Stimulated activated effector memory CD8-positive, alpha-beta T cell treated with anti-CD3 and anti-CD28 coated beads, Interleukin-12 subunit alpha, Interleukin-12 subunit beta, amount 100 ng/mL, for 72 hours (primary cell): Measurements from ENCODE around the gene DAPK2.
"Not testable (repeated sequence)": the region's sequence is repeated elsewhere in the genome, so short reads cannot be mapped to it uniquely, and the experiment has no call there.

ENCODE experiments used
- ATAC-seq: fragments of 150-1000 bp; cut with Tn5 transposase; 2 replicates; pipeline ENCODE4 v1.10.0; 2021
- DNase-seq, 2 donors: peaks; one replicate each; pipeline ENCODE4 v3.0.0; 2021 to 2022; ENCODE audit warnings: low spot score in 2 of 2
- H3K27ac Mint-ChIP-seq: one replicate; pipeline ENCODE4 v1.8.0; 2022; ENCODE audit warnings: mild to moderate bottlenecking, mixed read lengths
- H3K36me3 Mint-ChIP-seq: one replicate; pipeline ENCODE4 v1.8.0; 2022; ENCODE audit warnings: mild to moderate bottlenecking, mixed read lengths
- H3K4me1 Mint-ChIP-seq: one replicate; pipeline ENCODE4 v1.8.0; 2022; ENCODE audit warnings: mixed read lengths
- H3K4me3 Mint-ChIP-seq: one replicate; pipeline ENCODE4 v1.8.0; 2022; ENCODE audit warnings: mild to moderate bottlenecking, mixed read lengths
- H3K9me3 Mint-ChIP-seq: one replicate; pipeline ENCODE4 v1.8.0; 2022; ENCODE audit warnings: mixed read lengths

The DAPK2 gene

DNA sequence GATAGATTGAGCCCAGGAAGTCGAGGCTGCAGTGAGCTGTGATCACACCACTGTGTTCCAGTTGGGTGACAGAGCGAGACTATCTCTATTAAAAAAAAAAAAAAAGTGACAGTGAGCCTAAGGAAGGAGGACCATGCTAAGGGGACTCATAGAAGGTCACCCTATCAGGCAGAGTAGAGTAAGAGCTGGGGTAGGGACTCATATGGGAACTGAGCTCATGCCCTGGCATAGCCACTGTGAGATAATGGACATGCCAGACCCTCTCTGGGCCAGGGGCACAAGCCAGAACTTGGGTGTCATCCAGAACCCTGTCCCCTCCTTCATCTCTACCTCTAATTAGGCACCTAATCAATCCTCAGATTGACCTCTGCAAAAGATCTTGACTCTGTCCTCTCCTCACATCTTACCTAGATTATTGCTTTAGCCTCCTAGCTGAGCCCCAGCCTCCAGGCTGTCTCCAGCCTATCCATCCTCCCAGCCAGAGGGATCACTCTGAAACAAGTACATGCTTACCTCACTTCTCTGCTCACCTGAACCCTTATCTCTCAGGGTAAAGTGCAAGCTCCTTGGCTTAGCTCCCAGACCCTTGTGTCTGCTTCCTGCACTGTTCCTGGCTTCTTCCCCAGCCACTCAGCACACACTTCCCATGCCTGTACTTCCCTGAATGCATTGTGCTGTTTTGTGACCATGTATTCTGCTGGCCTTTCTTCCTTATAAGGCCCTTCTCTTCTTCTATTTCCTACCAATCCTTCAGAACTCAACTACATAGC, 76.4 kb downstream of the DAPK2 start:
- ATAC-seq (no peak), DNase-seq (no peak)
- Mint-ChIP-seq H3K36me3 (no peaks in the 10 kb centered on the region), H3K9me3 (no peaks in the 10 kb centered on the region), H3K27ac (peak overlapping the region; percentile 93), H3K4me1 (peaks cover 54% of the 10 kb centered on the region), H3K4me3 (peak overlapping the region; percentile 61)

DNA sequence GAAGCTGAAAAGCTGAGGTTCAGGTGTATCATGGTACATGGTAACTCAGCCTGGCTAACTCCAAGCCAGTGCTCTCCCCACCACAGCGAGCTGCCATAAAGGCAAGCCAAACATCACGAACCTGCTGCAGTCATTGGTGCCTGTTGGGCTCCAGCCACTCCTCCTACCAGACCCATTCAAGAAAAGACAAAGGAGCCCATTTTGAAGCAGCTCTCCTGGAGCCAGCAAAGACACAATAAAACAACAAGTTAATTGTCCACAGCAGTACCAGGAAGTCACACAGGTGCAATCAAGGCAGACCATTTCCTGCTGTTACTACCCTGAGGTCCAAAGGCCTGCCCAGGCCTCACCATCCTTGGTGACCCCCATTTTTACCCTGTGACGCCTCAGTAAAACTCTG, 77.6 kb downstream of the DAPK2 start:
- H3K4me1 Mint-ChIP-seq, result peaks cover 53% of the 10 kb centered on the region
- ATAC-seq, result no peak
- peak overlapping the region; percentile 64 for H3K27ac Mint-ChIP-seq
- no peak overlapping the region for H3K4me3 Mint-ChIP-seq
- peaks cover 5% of the 10 kb centered on the region for H3K9me3 Mint-ChIP-seq
- no peaks in the 10 kb centered on the region for H3K36me3 Mint-ChIP-seq
- DNase-seq, result no peak

DNA sequence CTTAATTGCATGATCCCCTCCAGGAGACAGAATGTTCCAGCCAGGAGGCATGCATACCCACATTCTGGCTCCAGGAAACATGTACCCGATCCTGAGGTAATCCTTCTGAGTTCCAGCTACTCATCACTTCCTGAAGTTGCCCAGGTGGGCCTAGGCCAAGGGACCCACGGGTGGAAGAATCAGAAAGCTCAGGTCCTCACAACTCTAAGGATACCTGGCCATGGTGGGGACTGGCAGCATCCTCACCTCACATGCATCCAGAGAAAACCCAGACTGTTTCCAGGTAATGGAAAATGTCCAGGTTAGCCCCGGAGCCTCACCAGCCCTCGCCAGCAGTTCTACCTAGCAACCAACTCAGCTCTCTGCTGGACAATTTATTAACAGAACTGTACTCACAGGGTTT, 78.2 kb downstream of the DAPK2 start:
- ATAC-seq, result no peak
- Mint-ChIP-seq H3K36me3 (no peaks in the 10 kb centered on the region), H3K4me3 (no peak overlapping the region), H3K4me1 (peaks cover 47% of the 10 kb centered on the region), H3K9me3 (peaks cover 5% of the 10 kb centered on the region), H3K27ac (peak overlapping the region; percentile 64)
- no peak for DNase-seq

DNA sequence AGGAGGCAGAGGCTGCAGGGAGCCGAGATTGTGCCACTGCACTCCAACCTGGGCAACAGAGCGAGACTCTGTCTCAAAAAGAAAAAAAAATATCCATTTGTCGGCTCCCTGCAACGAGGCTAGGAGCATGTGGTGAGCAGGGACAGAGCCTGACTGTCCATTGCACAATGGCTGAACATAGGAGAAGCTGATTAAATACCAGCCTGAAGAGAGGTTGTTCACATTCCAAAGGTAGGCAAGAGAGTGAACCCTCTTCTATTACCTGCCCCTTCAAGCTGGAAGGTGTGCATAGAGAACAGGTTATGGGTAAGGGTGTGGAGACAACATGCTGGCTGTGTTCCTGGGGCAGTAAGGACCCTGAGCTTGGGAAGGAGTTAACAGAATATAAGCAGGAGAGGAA, 78.7 kb downstream of the DAPK2 start:
- ATAC-seq (no peak), DNase-seq (no peak)
- no peak overlapping the region for H3K4me3 Mint-ChIP-seq
- no peak overlapping the region for H3K27ac Mint-ChIP-seq
- no peaks in the 10 kb centered on the region for H3K36me3 Mint-ChIP-seq
- H3K4me1 Mint-ChIP-seq, result peaks cover 45% of the 10 kb centered on the region
- H3K9me3 Mint-ChIP-seq, result peaks cover 5% of the 10 kb centered on the region

DNA sequence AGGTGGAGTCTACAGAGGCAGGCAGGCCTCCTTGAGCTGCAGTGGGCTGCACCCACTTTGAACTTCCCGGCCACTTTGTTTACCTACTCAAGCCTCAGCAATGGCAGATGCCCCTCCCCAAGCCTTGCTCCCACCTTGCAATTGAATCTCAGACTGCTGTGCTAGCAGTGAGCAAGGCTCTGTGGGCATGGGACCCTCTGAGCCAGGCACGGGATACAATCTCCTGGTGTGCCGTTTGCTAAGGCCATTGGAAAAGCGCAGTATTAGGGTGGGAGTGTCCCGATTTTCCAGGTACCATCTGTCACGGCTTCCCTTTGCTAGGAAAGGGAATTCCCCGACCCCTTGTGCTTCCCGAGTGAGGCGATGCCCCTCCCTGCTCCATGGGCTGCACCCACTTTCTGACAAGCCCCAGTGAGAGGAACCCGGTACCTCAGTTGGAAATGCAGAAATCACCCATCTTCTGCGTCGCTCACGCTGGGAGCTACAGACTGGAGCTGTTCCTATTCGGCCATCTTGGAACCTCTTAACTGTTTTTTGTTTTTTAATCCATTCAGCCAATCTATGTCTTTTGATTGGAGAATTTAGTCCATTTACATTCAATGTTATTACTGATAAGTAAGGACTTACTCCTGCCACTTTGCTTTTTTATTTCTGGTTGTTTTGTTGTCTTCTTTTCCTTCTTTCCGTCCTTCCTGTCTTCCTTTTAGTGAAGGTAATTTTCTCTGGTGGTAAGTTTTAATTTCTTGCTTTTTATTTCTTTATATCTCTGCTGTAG, 83.2 kb downstream of the DAPK2 start:
- not testable (repeated sequence) for ATAC-seq, H3K27ac Mint-ChIP-seq, H3K4me1 Mint-ChIP-seq, DNase-seq, H3K9me3 Mint-ChIP-seq, H3K36me3 Mint-ChIP-seq, H3K4me3 Mint-ChIP-seq

DNA sequence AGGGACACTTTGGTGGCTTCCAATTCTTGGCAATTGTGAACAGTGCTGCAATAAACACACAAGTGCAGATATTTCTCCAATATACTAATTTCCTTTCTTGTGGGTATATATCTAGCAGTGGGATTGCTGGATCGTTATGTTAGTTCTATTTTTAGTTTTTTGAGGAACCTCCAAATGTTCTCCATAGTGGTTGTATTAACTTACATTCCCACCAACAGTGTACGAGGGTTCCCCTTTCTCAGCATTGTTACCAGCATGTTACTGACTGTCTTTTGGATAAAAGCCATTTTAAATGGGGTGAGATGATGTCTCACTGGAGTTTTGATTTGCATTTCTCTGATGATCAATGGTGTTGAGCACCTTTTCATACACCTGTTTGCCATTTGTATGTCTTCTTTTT, 92.8 kb downstream of the DAPK2 start:
- H3K4me3 Mint-ChIP-seq, result no peak overlapping the region
- no peak for ATAC-seq
- H3K4me1 Mint-ChIP-seq, result no peaks in the 10 kb centered on the region
- no peaks in the 10 kb centered on the region for H3K36me3 Mint-ChIP-seq
- H3K27ac Mint-ChIP-seq, result no peak overlapping the region
- no peaks in the 10 kb centered on the region for H3K9me3 Mint-ChIP-seq
- DNase-seq, result no peak

DNA sequence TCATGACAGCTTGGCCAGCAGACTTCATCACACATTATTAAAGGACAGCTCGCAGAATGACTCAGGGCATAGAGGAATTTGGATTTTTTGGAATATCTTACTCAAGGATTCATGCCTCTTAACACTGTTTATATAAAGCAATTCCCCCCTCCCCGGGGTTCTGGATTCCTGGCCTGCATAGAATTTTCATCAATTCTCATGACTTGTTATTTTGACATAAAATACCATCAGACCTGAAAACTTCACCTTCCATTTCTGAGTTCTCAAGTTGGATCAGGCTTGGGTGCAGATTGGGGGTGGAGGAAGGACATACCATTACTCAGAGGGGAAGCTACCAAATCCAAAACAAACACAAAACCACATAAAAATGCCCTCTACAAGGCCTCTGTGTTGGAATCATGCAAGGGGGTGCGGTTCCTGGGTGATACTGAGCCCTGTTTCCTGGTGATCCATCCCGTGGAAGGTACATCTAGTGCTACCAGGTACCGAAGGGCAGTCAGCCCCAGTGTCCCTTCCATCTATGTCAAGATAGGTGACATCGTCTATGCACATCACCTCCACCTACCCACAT, 95.3 kb downstream of the DAPK2 start:
- Mint-ChIP-seq H3K27ac (no peak overlapping the region), H3K36me3 (no peaks in the 10 kb centered on the region), H3K4me3 (no peak overlapping the region), H3K9me3 (no peaks in the 10 kb centered on the region), H3K4me1 (peaks cover 2% of the 10 kb centered on the region)
- ATAC-seq, result no peak
- DNase-seq, result peak in 1 of 2 donors; percentile 43

DNA sequence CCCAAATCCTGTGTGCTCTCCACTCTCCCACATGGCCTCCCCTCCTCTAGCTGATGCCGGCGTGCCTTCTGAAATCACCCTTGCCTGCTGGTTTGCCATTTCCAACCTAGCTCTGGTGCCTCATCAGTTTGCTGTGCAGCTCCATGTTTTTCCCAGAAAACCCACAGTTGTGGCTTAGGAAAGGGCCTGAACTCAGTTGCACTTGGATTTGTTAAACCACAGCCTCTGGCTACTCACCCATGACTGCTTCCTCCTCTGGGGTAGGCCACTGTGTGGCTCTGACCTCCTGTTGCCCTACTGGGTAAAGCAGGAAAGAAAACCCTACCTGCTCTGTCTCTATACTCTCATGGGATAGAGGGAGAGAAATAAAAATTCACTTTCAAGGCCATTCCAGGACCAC, 97.3 kb downstream of the DAPK2 start:
- ATAC-seq (no peak), DNase-seq (no peak)
- H3K4me3 Mint-ChIP-seq, result no peak overlapping the region
- H3K36me3 Mint-ChIP-seq, result no peaks in the 10 kb centered on the region
- peaks cover 15% of the 10 kb centered on the region for H3K4me1 Mint-ChIP-seq
- H3K27ac Mint-ChIP-seq, result no peak overlapping the region
- H3K9me3 Mint-ChIP-seq, result no peaks in the 10 kb centered on the region

DNA sequence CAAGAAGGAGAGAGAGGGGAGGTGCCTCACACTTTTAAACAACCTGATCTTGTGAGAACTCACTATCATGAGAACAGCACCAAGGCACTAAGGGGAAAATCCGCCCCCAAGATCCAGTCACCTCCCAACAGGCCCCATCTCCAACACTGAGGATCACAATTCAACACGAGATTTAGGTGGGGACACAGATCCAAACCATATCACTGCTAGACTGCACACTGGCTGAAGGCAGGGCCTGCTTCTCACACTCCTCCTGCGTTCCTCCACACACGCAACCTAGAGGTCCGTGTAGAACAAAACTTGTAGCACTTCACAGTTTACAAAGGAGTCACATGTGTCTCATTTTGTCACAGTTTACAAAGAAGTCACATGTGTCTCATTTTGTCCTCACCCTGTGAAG, 97.8 kb downstream of the DAPK2 start:
- DNase-seq, result no peak
- H3K27ac Mint-ChIP-seq, result no peak overlapping the region

DNA sequence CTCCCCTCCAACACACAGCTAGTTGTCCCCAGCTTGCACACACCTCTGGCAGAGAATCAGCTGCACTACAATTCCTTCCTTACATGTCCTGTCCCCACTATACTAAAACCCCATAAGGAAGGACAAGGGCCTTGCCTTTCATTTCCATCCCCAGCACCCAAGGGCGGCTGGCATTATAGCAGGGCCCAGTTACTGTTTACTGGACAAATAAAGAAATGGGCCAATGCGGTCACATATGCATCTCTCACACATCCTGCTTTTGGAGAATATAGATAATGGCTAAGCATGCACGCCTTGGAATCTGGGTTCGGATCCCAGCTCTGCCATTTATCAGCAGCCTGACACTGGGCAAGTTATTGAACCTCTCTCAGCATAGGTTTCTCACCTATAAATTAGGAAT, 99.1 kb downstream of the DAPK2 start:
- peak overlapping the region; percentile 10 for H3K27ac Mint-ChIP-seq
- peaks cover 22% of the 10 kb centered on the region for H3K4me1 Mint-ChIP-seq
- DNase-seq, result no peak
- ATAC-seq, result no peak
- H3K9me3 Mint-ChIP-seq, result no peaks in the 10 kb centered on the region
- no peak overlapping the region for H3K4me3 Mint-ChIP-seq
- no peaks in the 10 kb centered on the region for H3K36me3 Mint-ChIP-seq

More for the DNA sequence above, 97.8 kb downstream of the DAPK2 start:
- no peak for ATAC-seq
- Mint-ChIP-seq H3K36me3 (no peaks in the 10 kb centered on the region), H3K4me1 (peaks cover 15% of the 10 kb centered on the region), H3K4me3 (no peak overlapping the region), H3K9me3 (no peaks in the 10 kb centered on the region)

DNA sequence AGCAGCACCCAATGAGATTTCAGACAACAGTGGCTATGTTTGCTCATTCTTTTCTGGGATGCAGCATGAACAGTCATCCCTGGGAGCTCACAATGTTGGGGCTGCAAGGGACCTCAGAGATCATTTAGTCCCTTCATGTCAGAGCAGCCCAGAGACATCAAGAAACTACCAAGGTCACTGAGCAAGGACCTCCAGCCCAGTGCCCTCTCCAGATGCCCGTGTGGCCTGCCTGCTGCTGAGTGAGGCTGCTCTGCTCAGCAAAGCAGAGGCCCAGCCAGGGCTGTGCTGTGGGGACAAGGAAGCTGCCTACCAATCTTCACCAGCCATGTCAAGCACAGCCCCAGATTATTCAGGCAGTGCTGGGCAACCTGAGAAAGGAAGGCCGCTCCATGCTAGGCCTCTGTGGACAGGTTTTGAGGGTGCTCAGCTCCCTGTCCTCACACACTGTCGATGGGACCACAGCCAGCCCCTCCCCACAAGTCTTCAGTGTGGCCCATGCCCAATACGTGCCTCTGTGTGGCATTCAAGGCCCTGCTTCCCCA, 99.7 kb downstream of the DAPK2 start:
- no peak for DNase-seq
- ATAC-seq, result no peak

DNA sequence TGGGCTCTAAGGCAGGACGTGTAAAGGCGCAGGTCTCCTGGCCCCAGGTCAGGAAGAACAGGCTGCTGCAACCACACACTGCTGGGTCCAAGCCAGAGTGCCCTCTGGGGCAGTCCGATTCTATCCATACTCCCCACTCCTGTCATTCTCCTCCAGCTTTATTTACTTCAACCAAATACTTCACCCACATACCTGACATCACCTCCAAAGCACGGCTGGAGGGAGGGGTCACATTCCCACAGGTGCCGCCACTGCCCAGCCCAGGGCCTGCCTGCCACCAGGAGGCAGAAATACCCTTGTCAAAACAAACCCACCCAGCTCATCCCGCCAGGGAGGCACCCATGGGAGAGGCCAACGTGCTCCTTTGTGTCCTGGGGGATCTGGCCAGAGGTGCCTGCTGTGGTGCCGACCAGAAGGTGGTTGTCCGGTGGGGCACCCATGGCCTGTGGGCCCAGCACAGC, 100.4 kb downstream of the DAPK2 start:
- H3K4me1 Mint-ChIP-seq, result peaks cover 35% of the 10 kb centered on the region
- no peaks in the 10 kb centered on the region for H3K36me3 Mint-ChIP-seq
- H3K9me3 Mint-ChIP-seq, result no peaks in the 10 kb centered on the region
- H3K4me3 Mint-ChIP-seq, result no peak overlapping the region
- H3K27ac Mint-ChIP-seq, result peak overlapping the region; percentile 94
- DNase-seq (no peak), ATAC-seq (no peak)

More for the DNA sequence above, 99.7 kb downstream of the DAPK2 start:
- Mint-ChIP-seq H3K27ac (peak overlapping the region; percentile 94), H3K4me3 (no peak overlapping the region), H3K9me3 (no peaks in the 10 kb centered on the region), H3K4me1 (peaks cover 28% of the 10 kb centered on the region), H3K36me3 (no peaks in the 10 kb centered on the region)

DNA sequence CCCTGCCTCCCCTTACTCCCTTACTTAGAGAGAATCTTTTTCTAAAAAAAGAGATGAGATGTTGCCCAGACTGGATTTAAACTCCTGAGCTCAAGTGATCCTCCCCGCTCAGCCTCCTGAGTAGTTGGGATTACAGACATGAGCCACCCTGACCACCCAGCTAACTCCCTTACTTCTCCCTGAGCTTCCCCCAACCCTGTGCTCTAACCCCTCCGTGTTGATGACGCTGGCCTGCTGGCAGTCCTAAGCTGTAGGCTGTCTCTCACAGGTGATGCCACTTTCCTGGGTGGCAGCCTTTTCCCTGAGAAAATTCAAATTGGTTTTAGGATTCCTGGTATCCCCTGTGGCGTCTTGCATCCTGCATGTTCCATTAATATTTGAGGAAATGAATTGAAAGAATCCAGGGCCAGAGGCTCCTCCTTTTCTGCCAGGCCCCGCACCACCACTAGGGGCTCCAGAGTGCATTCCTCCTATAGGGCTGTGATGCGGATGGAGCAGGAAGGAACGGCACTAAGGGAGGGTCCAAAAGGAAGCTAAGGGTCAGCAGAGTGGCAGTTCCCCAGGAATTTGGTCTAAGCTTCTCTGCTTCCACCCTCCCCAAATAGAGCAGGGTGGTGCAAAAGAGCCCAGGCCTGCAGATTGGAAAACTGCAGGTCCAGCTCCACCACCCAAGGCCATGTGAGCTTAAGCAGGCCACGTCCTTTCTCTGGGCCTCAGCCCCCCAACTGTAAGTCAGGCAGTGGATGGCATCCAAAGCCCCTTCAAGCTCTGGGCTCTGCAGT, 101.1 kb downstream of the DAPK2 start:
- H3K4me3 Mint-ChIP-seq, result no peak overlapping the region
- ATAC-seq, result peak; percentile 81

DNA sequence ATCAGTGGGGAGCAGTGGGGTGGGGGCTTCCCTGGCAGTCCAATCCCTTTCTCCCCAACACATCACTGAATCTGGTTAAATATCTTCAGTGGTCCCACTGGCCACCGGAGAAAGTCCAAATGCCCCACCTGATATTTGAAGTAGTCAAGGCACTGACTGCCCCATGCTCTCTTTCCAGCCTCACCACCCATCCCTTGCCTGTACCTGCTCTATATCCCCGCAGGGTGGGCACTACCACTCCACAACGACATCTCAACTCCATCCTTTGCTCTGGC, 101.7 kb downstream of the DAPK2 start:
- H3K4me1 Mint-ChIP-seq, result peaks cover 42% of the 10 kb centered on the region
- peak overlapping the region; percentile 94 for H3K27ac Mint-ChIP-seq
- H3K4me3 Mint-ChIP-seq, result no peak overlapping the region
- H3K36me3 Mint-ChIP-seq, result no peaks in the 10 kb centered on the region
- DNase-seq, result no peak
- no peak for ATAC-seq
- H3K9me3 Mint-ChIP-seq, result no peaks in the 10 kb centered on the region

More for the DNA sequence above, 101.1 kb downstream of the DAPK2 start:
- H3K9me3 Mint-ChIP-seq, result no peaks in the 10 kb centered on the region
- no peaks in the 10 kb centered on the region for H3K36me3 Mint-ChIP-seq
- peak; percentile 60 to 83 for DNase-seq
- peaks cover 36% of the 10 kb centered on the region for H3K4me1 Mint-ChIP-seq
- peak overlapping the region; percentile 94 for H3K27ac Mint-ChIP-seq
